NCI-H2171 (cell line): ENCODE measurements around the gene BMERB1.
"Not testable (repeated sequence)": the region's sequence is repeated elsewhere in the genome, so short reads cannot be mapped to it uniquely, and the experiment has no call there.

Experiments
- DNase-seq: peaks from one replicate; lab custom pipeline; 2025; lab: John Stamatoyannopoulos, UW

The BMERB1 gene

DNA sequence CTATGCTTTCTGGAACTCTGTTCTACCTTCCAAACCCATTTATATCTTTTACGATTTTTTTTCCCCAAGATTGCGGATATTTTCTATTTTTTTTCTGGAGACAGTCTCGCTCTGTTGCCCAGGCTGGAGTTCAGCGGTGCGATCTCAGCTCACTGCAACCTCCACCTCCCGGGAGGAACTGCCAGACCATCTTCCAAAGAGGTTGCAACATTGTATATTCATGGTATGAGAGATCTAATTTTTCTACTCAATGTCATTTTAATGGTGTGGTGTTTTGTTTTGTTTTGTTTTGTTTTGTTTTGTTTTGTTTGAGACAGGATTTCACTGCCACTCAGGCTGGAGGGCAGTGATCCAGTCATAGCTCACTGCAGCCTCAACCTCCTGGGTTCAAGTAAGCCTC, 8.5 kb upstream of the BMERB1 start:
- DNase-seq, result no peak

DNA sequence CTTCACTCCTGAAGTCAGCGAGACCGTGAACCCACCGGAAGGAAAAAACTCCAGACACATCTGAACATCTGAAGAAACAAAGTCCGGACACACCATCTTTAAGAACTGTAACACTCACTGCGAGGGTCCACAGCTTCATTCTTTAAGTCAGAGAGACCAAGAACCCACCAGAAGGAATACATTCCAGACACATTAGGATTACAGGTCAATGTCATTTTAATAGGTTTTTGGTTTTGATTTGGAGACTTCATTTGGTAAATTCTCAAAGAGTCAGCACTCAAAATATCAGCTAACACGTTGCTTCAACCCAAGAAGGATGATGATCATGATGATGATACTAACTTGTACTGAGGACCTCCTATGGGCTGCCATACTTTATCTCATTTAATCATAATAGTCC, 7.6 kb upstream of the BMERB1 start:
- DNase-seq, result no peak

DNA sequence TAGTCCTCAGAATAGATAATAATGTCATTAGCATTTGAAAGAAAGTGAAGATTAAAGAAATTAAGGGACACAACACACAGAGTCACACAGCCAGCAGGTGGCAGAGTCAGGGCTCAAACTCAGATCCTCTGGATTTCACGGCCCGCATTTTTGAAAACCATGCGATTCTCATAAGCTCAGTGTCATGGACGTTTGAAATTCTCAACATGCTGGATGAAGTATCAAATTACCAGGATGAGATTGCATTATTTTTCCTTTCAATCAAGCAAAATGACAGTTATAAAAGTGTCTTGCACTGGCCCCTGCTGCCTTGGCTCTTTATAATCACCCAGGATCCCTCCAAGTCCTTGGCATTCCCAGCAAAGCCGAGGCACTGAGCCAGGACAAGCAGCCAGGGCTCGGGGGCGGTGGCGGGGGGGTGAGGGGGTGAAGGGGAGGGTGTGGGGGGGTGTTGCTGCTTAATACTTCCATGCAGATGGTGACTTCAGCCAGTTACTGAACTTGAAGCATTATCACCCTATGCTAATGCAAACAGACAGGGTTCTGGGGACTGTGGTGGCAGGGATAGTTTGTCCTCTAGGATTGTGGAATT, 6.6 kb upstream of the BMERB1 start:
- DNase-seq, result peak; percentile 22

DNA sequence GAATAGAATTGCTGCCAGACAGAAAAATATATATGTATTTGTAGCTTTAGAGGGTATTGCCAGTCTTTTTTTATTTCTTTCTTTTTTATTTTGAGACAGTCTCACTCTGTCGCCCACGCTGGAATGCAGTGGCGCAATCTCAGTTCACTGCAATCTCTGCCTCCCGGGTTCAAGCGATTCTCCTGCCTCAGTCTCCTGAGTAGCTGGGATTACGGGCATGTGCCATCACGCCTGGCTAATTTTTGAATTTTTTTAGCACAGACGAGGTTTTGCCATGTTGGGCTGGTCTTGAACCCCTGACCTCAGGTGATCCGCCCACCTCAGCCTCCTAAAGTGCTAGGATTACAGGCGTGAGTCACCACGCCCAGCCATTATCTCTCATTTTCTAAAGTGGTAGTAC, 3.5 kb upstream of the BMERB1 start:
- DNase-seq, result not testable (repeated sequence)

DNA sequence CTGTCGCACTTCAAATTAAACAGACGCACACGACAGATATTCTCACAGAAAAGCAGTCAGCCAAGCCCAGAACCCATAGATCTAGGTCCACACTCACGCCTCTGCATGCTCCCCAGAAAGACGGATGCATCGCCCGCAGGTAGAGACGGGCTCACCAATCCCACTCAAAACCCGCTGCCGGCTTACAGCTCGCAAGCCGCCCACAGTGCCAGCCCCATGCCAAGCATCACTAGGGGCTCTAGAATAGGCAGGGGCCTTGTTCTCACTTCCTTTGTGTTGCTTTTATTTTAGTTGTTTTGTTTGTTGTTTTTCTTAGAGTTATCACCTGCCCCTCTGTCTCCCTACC, 336 bp upstream of the BMERB1 start:
- no peak for DNase-seq

DNA sequence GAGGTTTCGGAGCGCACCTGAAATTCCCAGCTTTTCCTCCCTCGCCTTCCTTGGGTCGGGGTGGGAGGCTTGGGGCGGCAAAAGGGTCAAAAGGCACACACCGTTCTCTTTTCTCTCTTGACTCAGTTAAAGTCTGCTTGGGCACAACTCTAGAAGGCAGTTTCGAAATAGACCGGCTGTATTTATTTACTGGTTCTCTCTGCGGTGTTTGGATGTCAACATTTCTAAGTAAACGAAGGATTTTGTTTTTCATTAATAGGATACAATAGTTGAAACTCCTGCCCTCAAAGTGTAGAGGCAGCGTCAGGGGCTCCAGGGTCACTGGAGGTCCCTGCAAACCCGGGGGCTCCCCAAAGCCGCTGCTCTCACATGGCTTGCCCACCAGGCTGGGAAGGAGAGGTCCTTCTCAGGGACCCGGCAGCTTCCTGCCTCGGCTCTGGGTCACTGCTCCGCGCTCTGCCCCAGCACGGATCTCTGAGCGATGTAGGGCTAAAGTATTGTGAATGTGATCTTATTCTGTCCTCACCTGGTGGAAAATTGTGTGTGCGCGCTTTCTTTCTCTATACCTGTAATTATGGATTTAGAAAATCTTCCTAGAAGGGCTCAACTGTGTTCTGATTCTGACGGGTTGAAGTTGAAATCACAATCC, 952 bp downstream of the BMERB1 start:
- no peak for DNase-seq

DNA sequence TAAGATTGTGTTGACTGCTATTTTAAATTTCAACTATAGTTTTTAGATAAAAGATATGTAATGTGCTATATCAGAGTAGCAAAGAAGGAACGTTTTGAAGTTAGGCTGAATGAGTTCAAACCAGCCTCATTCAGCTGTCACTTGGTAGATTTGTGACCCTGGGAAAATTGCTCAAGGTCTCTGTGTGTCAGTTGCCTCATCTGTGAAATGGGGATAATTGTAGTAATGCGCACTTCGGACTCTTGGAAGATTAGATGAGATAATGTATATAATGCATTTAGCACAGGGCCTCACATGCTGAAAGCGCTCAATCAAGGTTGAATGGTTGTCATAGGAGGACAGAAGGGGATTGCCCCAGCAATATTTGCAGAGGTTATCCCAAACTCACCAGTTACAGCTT, 4.7 kb downstream of the BMERB1 start:
- no peak for DNase-seq

DNA sequence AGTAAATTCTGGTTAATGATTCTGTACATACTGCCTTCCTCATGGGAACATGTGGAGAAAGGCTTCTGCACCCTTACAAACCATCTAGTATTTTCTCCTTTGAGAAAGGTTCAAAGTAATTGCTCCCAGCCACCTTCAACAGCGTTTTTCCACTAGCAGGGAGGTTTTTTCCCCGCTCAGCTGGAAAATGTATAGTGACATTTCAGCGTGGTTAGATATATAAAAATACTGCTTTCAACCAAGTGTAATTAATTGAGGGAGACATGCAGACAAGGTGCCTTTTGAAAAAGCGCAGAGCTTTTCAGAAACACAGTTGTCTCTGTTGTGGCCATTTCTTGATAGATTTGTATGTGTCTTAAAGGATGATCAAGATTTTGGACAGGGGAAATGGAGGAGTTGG, 5.1 kb downstream of the BMERB1 start:
- no peak for DNase-seq

DNA sequence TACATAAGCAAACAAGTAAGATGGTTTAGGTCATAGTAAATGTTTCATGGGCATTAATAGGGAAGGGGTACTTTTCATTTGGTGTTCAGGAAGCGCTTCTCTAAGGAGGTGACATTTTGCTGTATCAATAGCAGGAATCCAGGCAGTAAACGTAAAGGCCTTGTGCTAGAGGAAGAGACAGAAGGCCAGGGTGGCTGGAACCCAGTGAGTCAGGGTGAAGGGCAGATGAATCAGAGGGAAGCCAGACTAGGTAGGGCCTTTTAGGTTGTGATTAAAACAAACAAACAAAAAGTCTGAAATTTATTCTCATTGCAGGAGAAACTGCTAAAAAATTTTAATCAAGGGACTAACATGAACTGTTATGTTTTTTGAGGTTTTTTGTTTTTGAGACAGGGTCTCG, 6.5 kb downstream of the BMERB1 start:
- no peak for DNase-seq

DNA sequence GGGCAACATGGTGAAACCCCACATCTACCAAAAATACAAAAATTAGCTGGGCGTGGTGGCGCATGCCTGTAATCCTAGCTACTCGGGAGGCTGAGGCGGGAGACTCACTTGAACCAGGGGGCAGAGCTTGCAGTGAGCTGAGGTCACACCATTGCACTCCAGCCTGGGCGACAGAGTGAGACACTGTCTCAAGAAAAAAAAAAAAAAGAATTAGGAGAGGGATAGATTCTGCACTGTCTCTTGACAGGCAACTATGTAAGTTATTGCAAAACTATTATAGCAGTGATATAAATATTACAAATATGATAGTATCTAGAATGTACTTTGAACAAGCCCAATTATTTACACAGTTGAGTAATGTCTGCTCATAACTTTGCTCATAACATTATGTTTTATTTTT, 7.8 kb downstream of the BMERB1 start:
- DNase-seq, result not testable (repeated sequence)

DNA sequence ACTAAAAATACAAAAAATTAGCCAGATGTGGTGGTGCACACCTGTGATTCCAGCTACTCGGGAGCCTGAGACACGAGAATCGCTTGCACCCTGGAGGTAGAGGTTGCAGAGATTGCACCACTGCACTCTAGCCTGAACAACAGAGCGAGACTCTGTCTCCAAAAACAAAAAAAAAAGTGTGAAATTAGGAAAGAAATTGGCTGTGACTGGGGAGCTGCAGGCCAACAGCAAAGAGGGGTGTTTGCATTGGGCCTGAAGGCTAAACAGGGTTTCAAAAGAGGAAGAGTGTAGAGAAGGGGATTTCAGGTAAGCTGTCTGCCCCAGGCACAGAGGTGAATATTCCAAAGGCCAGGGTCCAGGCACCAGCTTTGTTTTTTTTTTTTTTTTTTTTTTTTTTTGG, 9.4 kb downstream of the BMERB1 start:
- no peak for DNase-seq

DNA sequence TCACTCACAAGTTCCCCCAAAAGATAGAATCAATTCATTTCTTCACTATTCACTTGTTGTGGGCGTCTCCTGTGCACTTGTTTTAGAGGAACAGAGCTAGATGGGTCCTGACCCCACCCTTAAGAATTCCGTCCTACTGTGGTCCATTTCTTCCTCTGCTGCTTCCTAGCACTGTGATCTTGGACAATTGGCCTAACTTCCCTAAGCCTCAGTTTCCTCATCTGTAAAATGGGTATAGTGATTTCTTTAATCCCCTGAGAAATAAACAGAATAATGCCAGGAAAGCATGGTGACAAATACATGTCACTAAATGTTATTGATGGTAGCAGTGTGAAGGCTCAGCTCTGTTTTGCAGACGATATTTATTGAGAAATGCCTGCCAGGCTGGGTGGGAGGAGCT, 9.9 kb downstream of the BMERB1 start:
- no peak for DNase-seq

DNA sequence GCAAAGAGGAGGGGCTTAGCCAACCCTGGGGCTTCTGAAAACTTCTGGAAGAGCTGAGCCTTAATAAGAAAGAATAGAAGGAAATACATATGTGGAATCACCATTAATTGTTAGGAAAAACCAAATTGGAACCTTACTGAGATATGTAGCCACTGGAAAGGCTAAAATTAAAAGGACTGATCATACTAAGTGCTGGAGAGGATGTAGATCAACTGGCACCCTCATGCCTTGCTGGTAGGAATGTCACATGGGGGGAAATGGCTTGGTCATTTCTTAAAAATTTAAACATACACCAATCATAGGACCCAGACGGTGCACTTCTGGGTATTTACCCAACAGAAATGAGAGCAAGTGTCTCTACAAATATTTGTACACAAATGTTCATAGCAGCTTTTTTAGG, 11.1 kb downstream of the BMERB1 start:
- DNase-seq, result no peak

DNA sequence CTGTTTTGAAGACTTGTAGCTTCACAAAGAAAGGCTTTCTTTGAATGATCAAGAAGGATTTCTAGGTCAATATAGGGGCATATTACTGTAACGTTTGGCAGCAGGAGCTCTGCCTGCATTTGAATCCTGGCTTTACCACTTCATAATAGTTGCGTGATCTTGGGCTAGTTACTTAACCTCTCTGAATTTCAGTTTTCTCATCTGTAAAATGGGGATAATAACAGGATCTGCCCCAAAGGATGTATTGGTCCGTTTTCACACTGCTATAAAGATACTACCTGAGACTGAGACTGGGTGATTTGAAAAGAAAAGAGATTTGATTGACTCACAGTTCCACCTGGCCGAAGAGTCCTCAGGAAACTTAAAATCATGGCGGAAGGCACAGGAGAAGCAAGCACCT, 12.5 kb downstream of the BMERB1 start:
- no peak for DNase-seq

DNA sequence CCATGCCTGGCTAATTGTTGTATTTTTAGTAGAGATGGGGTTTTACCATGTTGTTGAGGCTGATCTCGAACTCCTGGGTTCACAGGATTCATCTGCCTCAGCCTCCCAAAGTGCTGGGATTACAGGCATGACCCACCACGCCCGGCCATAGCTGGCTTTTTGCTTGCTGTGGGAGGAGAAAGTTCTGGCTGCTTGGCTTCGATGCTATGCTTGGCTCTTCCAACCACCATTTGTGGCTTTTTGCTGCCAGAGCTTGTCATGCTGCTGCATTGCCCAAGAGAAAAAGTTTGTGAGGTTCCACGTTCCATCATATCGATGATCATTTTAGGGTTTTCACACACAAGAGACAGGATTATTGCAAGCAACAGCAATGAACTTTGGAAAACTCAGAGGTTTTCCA, 16.2 kb downstream of the BMERB1 start:
- DNase-seq, result no peak

DNA sequence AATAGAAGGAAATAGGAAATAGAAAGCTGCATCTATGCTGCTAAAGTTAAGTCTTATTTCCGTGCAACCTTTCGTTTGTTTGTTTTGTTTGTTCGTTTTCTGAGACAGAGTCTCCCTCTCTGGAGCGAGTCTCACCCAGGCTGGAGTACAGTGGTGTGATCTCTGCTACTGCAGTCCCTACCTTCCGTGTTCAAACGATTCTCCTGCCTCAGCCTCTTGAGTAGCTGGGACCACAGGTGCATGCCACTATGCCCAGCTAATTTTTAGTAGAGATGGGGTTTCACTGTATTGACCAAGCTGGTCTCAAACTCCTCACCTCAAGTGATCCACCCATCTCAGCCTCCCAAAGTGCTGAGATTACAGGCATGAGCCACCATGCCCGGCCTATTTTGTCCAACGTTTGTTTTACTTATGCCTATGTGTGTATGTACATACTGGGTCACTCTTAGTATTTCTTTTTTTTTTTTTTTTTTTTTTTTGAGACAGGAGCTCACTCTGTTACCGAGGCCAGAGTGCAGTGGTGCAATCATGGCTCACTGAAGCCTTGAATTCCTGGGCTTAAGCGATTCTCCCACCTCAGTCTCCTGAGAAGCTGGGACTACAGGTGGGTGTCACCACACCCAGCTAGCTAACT, 16.8 kb downstream of the BMERB1 start:
- DNase-seq, result no peak

DNA sequence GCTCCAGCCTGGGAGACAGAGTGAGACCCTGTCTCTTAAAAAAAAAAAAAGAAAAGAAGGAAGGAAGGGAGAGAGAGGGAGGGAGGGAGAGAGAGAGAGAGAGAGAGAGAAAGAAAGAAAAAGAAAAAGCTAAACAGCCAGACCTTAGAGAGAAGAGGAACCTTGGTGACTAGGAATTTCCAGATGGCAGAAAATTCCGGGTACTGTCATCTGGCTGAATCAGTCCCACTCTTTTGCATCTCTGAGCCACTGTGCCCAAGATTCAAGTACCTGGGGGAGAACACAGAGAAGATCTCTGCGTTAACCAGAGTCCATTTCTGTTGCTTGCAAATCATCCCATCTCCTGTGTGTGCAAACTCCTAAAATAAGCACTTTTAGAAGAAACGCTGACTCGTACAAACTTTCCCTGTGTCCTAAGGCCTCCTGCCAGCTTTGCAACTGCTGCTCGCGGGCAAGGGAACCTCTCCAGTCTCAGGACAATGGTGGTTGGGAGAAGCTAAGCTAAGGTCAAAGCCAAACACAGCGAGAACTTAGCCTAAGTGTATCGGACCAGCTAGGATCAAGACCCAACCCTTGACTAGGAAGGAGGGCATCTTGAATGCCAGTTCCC, 18.0 kb downstream of the BMERB1 start:
- DNase-seq, result no peak

DNA sequence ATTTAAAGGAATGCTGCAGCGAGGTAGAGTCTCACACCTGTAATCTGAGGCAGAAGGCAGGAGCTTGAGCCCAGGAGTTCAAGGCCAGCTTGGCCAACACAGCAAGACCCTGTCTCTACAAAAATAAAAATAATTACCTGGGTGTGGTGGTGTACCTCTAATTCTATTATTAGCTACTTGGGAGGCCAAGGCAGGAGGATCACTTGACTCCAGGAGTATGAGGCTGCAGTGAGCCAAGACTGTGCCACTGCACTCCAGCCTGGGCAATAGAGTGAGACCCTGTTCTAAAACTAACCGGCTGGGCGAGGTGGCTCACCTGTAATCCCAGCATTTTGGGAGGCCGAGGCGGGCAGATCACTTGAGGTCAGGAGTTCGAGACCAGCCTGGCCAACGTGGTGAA, 18.9 kb downstream of the BMERB1 start:
- not testable (repeated sequence) for DNase-seq

DNA sequence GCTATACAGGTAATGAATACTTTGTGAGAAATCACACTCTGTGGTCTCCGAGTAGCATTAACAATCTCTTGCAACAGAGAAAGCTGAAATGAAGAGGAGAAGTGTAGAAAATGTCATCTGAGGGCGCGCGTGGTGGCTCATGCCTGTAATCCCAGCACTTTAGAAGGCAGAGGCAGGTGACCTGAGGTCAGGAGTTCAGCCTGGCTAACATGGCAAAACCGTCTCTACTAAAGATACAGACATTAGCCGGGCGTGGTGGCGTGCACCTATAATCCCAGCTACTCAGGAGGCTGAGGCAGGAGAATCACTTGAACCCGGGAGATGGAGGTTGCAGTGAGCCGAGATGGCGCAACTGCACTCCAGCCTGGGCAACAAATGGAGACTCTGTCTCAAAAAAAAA, 20.5 kb downstream of the BMERB1 start:
- not testable (repeated sequence) for DNase-seq

DNA sequence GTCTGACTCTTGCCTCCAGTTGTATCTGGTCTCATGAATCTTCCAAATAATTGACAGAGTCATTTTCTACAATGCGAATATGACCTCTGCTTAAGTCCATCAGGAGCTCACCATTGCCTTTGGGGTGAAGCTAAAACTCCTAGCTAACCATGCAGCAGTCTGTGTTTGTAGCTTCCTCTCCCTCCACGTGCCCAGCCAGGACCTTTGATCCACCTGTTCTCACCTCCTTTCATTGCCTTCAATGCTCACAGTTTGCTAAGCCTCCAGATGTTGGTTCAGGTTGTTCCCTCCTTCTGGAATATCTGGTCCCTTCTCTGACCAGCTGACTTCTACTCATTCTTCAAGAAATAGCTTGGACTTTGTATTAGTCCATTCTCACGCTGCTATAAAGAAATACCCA, 23.0 kb downstream of the BMERB1 start:
- DNase-seq, result no peak

DNA sequence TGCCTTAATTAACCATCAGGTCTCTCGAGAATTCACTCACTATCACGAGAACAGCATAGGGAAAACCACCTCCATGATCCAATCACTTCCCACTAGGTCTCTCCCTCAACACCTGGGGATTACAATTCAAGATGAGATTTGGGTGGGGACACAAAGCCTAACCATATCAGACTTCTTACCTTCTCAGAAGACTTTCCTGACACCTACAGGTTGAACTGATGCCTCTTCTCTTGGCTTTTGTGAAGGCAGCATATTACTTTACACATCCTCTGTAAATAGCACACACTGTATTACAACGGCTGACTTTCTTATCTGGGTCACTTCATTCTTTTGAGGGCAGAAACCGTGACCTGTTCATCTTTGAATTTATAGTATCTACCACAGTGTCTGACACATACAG, 23.6 kb downstream of the BMERB1 start:
- DNase-seq, result no peak

DNA sequence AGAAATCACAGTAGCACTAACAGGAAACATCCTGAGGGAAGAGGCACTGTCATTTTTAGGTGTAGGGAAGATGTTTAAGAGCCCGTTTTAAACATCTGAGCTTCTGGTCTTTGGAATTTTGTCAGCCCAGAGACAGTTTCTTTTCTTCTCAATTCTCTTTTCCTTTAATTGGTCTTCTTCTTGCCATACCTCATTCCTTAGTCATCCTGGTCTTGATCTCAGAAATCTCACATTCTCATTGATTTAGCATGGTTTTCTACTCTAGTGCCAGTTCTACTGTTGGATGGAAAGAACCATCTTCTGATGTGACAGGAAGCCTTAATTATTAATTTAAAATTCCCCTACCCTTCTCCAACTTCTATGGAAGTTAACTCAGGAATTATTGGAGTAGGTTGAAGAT, 25.4 kb downstream of the BMERB1 start:
- DNase-seq, result no peak

DNA sequence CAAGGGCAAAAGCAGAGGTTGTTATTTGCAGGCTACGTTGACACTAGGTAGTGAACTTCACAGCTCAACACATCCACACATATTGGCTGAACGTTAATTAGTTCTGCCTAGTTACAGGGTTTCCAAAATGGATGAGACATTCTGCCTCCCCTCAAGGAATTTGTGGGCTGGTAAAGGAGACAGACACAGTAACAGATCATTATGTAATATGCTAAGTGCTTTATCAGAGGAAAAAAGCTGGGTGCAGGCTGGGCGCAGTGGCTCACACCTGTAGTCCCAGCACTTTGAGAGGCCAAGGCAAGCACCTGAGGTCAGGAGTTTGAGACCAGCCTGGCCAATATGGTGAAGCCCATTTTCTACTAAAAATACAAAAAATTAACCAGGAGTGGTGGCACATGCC, 26.2 kb downstream of the BMERB1 start:
- no peak for DNase-seq

DNA sequence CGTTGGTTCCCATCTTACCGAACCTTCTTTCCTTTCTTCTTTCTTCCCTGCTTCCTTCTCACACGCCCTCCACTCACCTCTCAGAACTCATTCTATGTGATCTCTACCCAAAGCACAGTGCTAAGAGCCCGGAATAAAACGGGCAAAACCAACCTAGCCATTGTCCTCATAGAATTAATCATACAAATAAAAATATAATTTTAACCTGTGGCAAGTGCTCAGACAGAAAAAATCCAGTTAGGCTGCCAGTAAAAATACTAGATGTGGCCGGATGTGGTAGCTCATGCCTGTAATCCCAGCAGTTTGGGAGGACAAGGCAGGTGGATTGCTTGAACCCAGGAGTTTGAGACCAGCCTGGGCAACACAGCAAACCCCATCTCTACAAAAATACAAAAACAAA, 27.0 kb downstream of the BMERB1 start:
- DNase-seq, result no peak
